PFSK-1 (cell line): ENCODE data around the gene EOGT.

Experiments
- FOXP2 ChIP-seq: optimal IDR thresholded peaks from 2 replicates; pipeline ENCODE3; 2011; ENCODE audit warnings: borderline replicate concordance, control low read depth, inconsistent platforms; ENCODE audit not compliant: insufficient read depth; ENCODE audit errors: extremely low read length, extremely low read depth
- POLR2AphosphoS5 ChIP-seq: IDR thresholded peaks from 2 replicates; pipeline ENCODE4 v1.6.1; 2012; ENCODE audit warnings: low read depth, mild to moderate bottlenecking, control low read depth, low read length, moderate library complexity
- REST ChIP-seq, 2 experiments: IDR thresholded peaks; 2 replicates each; pipeline versions ENCODE4 v1.6.1 to v1.8.0; 2011 to 2012; ENCODE audit warnings: low read depth in 2 of 2, low read length in 2 of 2, control low read depth in 1 of 2, inconsistent platforms in 1 of 2, mild to moderate bottlenecking in 1 of 2, moderate library complexity in 1 of 2; ENCODE audit not compliant: insufficient read depth in 1 of 2
- SIN3A ChIP-seq: IDR thresholded peaks from 2 replicates; pipeline ENCODE4 v1.6.1; 2012; ENCODE audit warnings: mild to moderate bottlenecking, low read length, moderate library complexity, borderline replicate concordance; ENCODE audit not compliant: insufficient read depth
- TAF1 ChIP-seq: IDR thresholded peaks from 2 replicates; pipeline ENCODE4 v1.6.1; 2012; ENCODE audit warnings: low read length, control low read depth, borderline replicate concordance; ENCODE audit not compliant: insufficient read depth

EOGT gene

GRCh38 chr3:68987322-68987721, 26.2 kb downstream of the EOGT start:
- TF ChIP-seq REST (IDR thresholded peaks at IDR 0.05; ENCODE audit: insufficient read depth in 1 of 2, low read depth in 2 of 2, low read length in 2 of 2) (no peak), SIN3A (no peak), TAF1 (no peak), POLR2AphosphoS5 (no peak), FOXP2 (no peak)

GRCh38 chr3:68986496-68987208, 26.8 kb downstream of the EOGT start:
- no peak for TF ChIP-seq SIN3A

- TF ChIP-seq TAF1 (no peak), SIN3A (no peak), REST (IDR thresholded peaks at IDR 0.05; ENCODE audit: insufficient read depth in 1 of 2, low read depth in 2 of 2, low read length in 2 of 2) (no peak), POLR2AphosphoS5 (no peak), FOXP2 (no peak)
Observed at GRCh38 chr3:68985146-68985790, 28.2 kb downstream of the EOGT start.

- TF ChIP-seq TAF1 (no peak), REST (IDR thresholded peaks at IDR 0.05; ENCODE audit: insufficient read depth in 1 of 2, low read depth in 2 of 2, low read length in 2 of 2) (no peak), SIN3A (no peak), POLR2AphosphoS5 (no peak), FOXP2 (no peak)
Observed at GRCh38 chr3:68984011-68984530, 29.4 kb downstream of the EOGT start.

- no peak for TF ChIP-seq SIN3A
- TF ChIP-seq REST (IDR thresholded peaks at IDR 0.05; ENCODE audit: insufficient read depth in 1 of 2, low read depth in 2 of 2, low read length in 2 of 2) = no peak
- no peak for TF ChIP-seq POLR2AphosphoS5
- no peak for TF ChIP-seq FOXP2
- TF ChIP-seq TAF1 = no peak
Observed at GRCh38 chr3:68977486-68978167, 35.9 kb downstream of the EOGT start.
